Activated naive CD4-positive, alpha-beta T cell treated with anti-CD3 and anti-CD28 coated beads, Interleukin-2, amount 50 U/mL, for 24 hours (primary cell): ENCODE measurements around the gene CAMKMT.
"Not testable (repeated sequence)": the region's sequence is repeated elsewhere in the genome, so short reads cannot be mapped to it uniquely, and the experiment has no call there.

Source experiments
- H3K27ac Mint-ChIP-seq: one replicate; pipeline ENCODE4 v1.8.0; 2021; ENCODE audit warnings: mild to moderate bottlenecking, mixed read lengths
- H3K27me3 Mint-ChIP-seq: one replicate; pipeline ENCODE4 v1.8.0; 2021; ENCODE audit warnings: mixed read lengths
- H3K36me3 Mint-ChIP-seq: one replicate; pipeline ENCODE4 v1.8.0; 2021; ENCODE audit warnings: mixed read lengths
- H3K4me1 Mint-ChIP-seq: one replicate; pipeline ENCODE4 v1.8.0; 2021; ENCODE audit warnings: mixed read lengths
- H3K4me3 Mint-ChIP-seq: one replicate; pipeline ENCODE4 v1.8.0; 2021; ENCODE audit warnings: mild to moderate bottlenecking, mixed read lengths
- H3K9me3 Mint-ChIP-seq: one replicate; pipeline ENCODE4 v1.8.0; 2021; ENCODE audit warnings: mixed read lengths

CAMKMT gene

DNA sequence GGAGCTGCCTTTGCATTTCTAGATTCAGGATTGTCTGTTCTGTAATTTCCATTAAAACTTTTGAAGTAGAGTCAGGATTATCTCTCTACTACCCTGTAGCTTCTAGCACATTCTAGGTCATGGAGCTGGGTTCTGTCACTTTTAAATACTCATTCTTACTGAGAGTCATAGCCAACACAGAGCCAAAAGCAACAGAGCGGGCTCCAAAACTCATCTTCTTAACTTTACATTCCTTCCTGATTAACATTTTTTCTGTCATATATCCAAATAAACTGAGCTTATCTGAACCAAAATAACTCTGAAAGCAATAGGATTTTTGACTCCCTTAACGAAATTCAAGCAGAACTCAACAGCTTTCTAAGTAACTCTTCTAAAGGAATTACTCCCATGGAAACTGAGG lies 13.3 kb upstream of the CAMKMT start:
- peaks cover 41% of the 10 kb centered on the region for H3K4me1 Mint-ChIP-seq
- H3K27me3 Mint-ChIP-seq: no peaks in the 10 kb centered on the region
- no peaks in the 10 kb centered on the region for H3K9me3 Mint-ChIP-seq

GRCh38 chr2:44349506-44349905 lies 12.2 kb upstream of the CAMKMT start:
- H3K4me3 Mint-ChIP-seq: no peak overlapping the region
- no peaks in the 10 kb centered on the region for H3K27me3 Mint-ChIP-seq
- H3K36me3 Mint-ChIP-seq: peaks cover 10% of the 10 kb centered on the region
- H3K9me3 Mint-ChIP-seq: no peaks in the 10 kb centered on the region
- H3K4me1 Mint-ChIP-seq: peaks cover 50% of the 10 kb centered on the region
- H3K27ac Mint-ChIP-seq: no peak overlapping the region

More for the DNA sequence above, 13.3 kb upstream of the CAMKMT start:
- peaks cover 14% of the 10 kb centered on the region for H3K36me3 Mint-ChIP-seq
- H3K27ac Mint-ChIP-seq: peak overlapping the region; percentile 39
- no peak overlapping the region for H3K4me3 Mint-ChIP-seq

DNA sequence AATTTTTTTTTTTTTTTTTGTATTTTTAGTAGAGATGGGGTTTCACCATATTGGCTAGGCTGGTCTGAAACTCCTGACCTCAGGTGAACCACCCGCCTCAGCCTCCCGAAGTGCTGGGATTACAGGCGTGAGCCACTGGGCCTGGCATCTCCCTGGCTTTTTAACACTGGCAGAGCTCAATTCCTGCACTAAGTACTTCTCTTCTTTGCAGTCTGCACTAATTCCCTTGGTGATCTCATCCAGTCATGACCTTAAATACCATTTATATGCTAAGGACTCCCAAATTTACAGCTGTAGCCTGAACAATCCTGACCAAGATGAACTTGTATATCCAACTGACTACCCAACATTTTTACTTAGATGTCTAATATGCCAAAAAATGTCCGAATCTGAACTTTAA lies 10.7 kb upstream of the CAMKMT start:
- H3K36me3 Mint-ChIP-seq: peaks cover 16% of the 10 kb centered on the region
- H3K4me3 Mint-ChIP-seq: no peak overlapping the region
- H3K9me3 Mint-ChIP-seq: no peaks in the 10 kb centered on the region
- no peaks in the 10 kb centered on the region for H3K27me3 Mint-ChIP-seq
- peaks cover 62% of the 10 kb centered on the region for H3K4me1 Mint-ChIP-seq
- H3K27ac Mint-ChIP-seq: no peak overlapping the region

- Mint-ChIP-seq H3K27me3 (no peaks in the 10 kb centered on the region), H3K4me3 (no peak overlapping the region), H3K36me3 (peaks cover 13% of the 10 kb centered on the region), H3K4me1 (peaks cover 60% of the 10 kb centered on the region), H3K27ac (peak overlapping the region; percentile 21), H3K9me3 (no peaks in the 10 kb centered on the region)
Measured at GRCh38 chr2:44351676-44352075, 10.1 kb upstream of the CAMKMT start.

DNA sequence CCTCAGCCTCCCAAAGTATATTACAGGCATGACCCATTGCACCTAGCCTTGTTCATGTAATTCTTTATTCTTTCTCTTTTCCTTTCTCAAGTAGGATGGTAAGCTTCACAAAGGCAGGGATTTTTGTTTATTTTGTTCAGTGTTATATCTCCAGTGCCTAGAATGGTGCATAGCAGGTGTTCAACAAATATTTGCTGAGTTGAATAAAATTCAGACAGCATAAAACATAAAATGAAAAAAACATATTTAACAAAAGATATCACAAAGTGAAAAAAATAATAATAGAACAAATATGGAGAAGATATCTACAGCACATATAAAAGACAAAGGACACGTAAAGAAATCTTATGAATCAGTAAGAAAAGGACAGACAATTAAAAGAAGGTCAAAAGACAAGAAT lies 9.2 kb upstream of the CAMKMT start:
- no peak overlapping the region for H3K4me3 Mint-ChIP-seq
- H3K27me3 Mint-ChIP-seq: no peaks in the 10 kb centered on the region
- peaks cover 64% of the 10 kb centered on the region for H3K4me1 Mint-ChIP-seq
- peaks cover 13% of the 10 kb centered on the region for H3K36me3 Mint-ChIP-seq
- H3K9me3 Mint-ChIP-seq: no peaks in the 10 kb centered on the region
- H3K27ac Mint-ChIP-seq: no peak overlapping the region

GRCh38 chr2:44354761-44355160 lies 7.0 kb upstream of the CAMKMT start:
- Mint-ChIP-seq H3K4me1 (peaks cover 69% of the 10 kb centered on the region), H3K4me3 (no peak overlapping the region), H3K36me3 (peaks cover 14% of the 10 kb centered on the region), H3K9me3 (no peaks in the 10 kb centered on the region), H3K27ac (no peak overlapping the region), H3K27me3 (no peaks in the 10 kb centered on the region)

DNA sequence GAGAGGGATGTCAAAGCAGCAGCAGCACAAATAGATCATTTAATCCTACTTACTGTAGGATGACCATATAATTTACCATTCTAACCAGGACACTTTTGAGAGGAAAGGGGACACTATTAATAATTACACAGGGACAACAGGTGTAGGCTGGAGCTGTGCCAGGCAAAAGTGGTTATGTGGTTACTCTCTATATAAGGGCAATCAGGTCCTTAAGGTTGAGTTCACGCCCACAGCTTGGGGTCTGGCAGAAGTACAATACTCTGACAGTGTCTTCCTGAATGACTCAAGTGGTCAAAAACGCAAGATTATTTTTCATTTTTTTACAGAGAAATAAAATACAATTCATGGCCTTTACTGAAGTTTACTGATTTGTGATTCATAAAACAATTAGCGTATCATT lies 3.2 kb upstream of the CAMKMT start:
- Mint-ChIP-seq H3K27ac (no peak overlapping the region), H3K36me3 (peaks cover 9% of the 10 kb centered on the region), H3K9me3 (no peaks in the 10 kb centered on the region), H3K4me3 (peak overlapping the region; percentile 23), H3K4me1 (peaks cover 61% of the 10 kb centered on the region), H3K27me3 (no peaks in the 10 kb centered on the region)

- Mint-ChIP-seq H3K4me1 (peaks cover 55% of the 10 kb centered on the region), H3K36me3 (peaks cover 8% of the 10 kb centered on the region), H3K27ac (peak overlapping the region; percentile 100), H3K27me3 (no peaks in the 10 kb centered on the region), H3K9me3 (no peaks in the 10 kb centered on the region), H3K4me3 (peak overlapping the region; percentile 98)
Measured at GRCh38 chr2:44360749-44361329, 908 bp upstream of the CAMKMT start.

GRCh38 chr2:44362207-44363015 lies 664 bp downstream of the CAMKMT start:
- H3K27ac Mint-ChIP-seq: peak overlapping the region; percentile 97
- peak overlapping the region; percentile 98 for H3K4me3 Mint-ChIP-seq
- H3K36me3 Mint-ChIP-seq: peaks cover 6% of the 10 kb centered on the region
- no peaks in the 10 kb centered on the region for H3K9me3 Mint-ChIP-seq
- peaks cover 55% of the 10 kb centered on the region for H3K4me1 Mint-ChIP-seq
- H3K27me3 Mint-ChIP-seq: no peaks in the 10 kb centered on the region

GRCh38 chr2:44364604-44365003 lies 2.9 kb downstream of the CAMKMT start:
- no peaks in the 10 kb centered on the region for H3K27me3 Mint-ChIP-seq
- H3K9me3 Mint-ChIP-seq: no peaks in the 10 kb centered on the region
- H3K4me1 Mint-ChIP-seq: peaks cover 51% of the 10 kb centered on the region
- peaks cover 7% of the 10 kb centered on the region for H3K36me3 Mint-ChIP-seq
- no peak overlapping the region for H3K27ac Mint-ChIP-seq
- peak overlapping the region; percentile 66 for H3K4me3 Mint-ChIP-seq

DNA sequence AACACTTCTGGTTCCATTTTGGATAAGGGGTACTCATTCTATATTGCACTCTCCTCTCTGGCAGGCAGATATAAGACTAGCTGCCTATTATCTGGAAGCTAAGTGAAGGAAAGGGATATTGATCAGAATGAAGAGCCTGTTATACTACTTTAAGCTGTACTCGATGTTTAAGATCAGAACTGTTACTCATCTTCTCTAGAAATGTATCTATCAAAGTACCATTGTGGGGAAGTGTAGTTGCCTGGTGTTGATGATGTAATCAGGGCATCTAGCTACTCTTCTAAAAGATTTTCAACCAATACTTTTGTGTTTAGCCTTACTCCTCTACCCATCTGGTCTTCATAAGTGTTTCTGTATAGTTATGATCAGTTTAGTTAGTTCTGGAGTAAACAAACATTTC lies 5.8 kb downstream of the CAMKMT start:
- Mint-ChIP-seq H3K9me3 (no peaks in the 10 kb centered on the region), H3K27ac (no peak overlapping the region), H3K27me3 (no peaks in the 10 kb centered on the region), H3K4me1 (peaks cover 59% of the 10 kb centered on the region), H3K4me3 (no peak overlapping the region), H3K36me3 (peaks cover 10% of the 10 kb centered on the region)

DNA sequence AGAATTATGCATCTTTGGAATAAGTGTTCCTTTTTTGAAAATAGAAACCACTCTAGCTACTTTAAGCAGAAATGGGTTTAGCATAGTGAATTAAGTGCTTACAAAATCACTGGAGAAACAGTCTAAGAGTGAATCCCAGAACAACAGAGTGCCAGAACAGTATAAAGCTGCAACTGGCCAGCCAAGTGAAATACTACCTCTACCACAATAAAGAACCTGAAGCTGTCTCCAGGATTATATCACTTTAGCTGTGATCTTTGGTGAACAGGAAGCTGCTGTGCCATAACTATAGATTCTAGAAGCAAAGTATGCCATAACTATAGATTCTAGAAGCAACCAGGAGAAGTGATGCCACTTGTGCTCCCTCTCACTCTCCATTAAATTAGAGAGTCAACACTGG lies 7.6 kb downstream of the CAMKMT start:
- peaks cover 14% of the 10 kb centered on the region for H3K36me3 Mint-ChIP-seq
- H3K27ac Mint-ChIP-seq: no peak overlapping the region
- no peak overlapping the region for H3K4me3 Mint-ChIP-seq
- H3K9me3 Mint-ChIP-seq: no peaks in the 10 kb centered on the region
- H3K4me1 Mint-ChIP-seq: peaks cover 49% of the 10 kb centered on the region
- no peaks in the 10 kb centered on the region for H3K27me3 Mint-ChIP-seq

- no peaks in the 10 kb centered on the region for H3K27me3 Mint-ChIP-seq
- H3K4me3 Mint-ChIP-seq: no peak overlapping the region
- no peaks in the 10 kb centered on the region for H3K9me3 Mint-ChIP-seq
- H3K36me3 Mint-ChIP-seq: peaks cover 16% of the 10 kb centered on the region
- H3K4me1 Mint-ChIP-seq: peaks cover 38% of the 10 kb centered on the region
- H3K27ac Mint-ChIP-seq: no peak overlapping the region
Measured at GRCh38 chr2:44371445-44371844, 9.7 kb downstream of the CAMKMT start.

DNA sequence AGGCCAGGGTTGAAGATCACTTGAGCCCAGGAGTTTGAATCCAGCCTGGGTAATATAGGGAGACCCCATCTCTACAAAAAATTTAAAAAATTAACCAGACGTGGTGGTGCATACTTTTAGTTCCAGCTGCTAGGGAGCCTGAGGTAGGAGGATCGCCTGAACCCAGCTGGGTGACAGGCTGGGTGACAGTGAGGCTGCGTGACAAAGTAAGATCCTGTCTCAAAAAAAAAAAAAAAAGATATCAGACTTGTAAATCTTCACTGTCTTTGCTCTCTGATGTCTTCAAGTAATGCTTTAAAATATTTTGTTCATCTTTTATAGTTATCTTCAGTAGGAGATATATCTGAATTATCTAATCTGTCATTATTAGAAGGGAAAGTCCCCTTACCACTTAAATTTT lies 10.5 kb downstream of the CAMKMT start:
- H3K4me1 Mint-ChIP-seq: peaks cover 37% of the 10 kb centered on the region
- H3K27me3 Mint-ChIP-seq: no peaks in the 10 kb centered on the region
- peaks cover 17% of the 10 kb centered on the region for H3K36me3 Mint-ChIP-seq
- no peaks in the 10 kb centered on the region for H3K9me3 Mint-ChIP-seq
- no peak overlapping the region for H3K4me3 Mint-ChIP-seq
- H3K27ac Mint-ChIP-seq: no peak overlapping the region

DNA sequence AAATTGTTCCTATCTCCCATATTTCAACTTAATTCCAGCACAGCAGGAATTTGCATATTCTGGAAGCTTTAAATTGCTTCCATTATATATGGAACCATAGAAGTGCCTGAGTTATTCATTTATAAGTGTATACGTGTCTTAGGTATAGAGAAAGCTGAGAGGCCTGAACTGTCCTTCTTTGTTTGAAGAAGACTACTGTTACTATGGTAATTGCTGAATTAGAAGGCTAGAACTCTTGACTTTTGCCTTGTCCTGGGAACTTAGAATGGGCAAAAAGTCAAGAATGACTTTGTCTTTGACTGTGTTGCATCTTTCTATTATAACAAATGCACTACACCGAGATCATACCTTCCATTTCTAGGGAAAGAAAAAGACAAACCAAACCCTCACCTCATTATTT lies 15.7 kb downstream of the CAMKMT start:
- H3K36me3 Mint-ChIP-seq: peaks cover 25% of the 10 kb centered on the region
- peaks cover 2% of the 10 kb centered on the region for H3K4me1 Mint-ChIP-seq
- H3K27ac Mint-ChIP-seq: no peak overlapping the region
- no peaks in the 10 kb centered on the region for H3K27me3 Mint-ChIP-seq
- no peaks in the 10 kb centered on the region for H3K9me3 Mint-ChIP-seq
- H3K4me3 Mint-ChIP-seq: no peak overlapping the region

DNA sequence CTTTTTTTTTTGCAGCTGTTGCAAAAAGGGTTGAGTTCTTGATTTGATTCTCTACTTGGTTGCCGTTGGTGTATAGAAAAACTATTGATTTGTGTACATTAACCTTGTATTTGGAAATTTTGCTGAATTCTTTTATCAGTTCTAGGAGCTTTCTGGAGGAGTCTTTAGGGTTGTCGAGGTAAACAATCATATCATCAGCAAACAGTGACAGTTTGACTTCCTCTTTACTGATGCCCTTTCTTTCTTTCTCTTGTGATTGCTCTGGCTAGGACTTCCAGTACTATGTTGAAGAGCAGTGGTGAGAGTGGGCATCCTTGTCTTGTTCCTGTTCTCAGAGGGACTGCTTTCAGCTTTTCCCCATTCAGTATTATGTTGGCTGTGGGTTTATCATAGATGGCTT lies 23.5 kb downstream of the CAMKMT start:
- peaks cover 21% of the 10 kb centered on the region for H3K36me3 Mint-ChIP-seq
- not testable (repeated sequence) for H3K27me3 Mint-ChIP-seq, H3K27ac Mint-ChIP-seq, H3K4me3 Mint-ChIP-seq, H3K9me3 Mint-ChIP-seq
- peaks cover 26% of the 10 kb centered on the region for H3K4me1 Mint-ChIP-seq
